Esophagus (tissue), 2 donors: ENCODE measurements around the gene ADARB2. TPM values are rescaled to one million over a fixed set of nuclear protein-coding genes. Genes with fewer than 3 reads are reported as not detected.

Source experiments
- H3K27ac ChIP-seq, 2 donors: one replicate each; pipeline ENCODE4 v1.5.1; 2013; ENCODE audit warnings: low read depth in 2 of 2, mild to moderate bottlenecking in 2 of 2, inconsistent platforms in 1 of 2, low read length in 1 of 2, moderate library complexity in 1 of 2
- H3K27me3 ChIP-seq, 2 donors: one replicate each; pipeline ENCODE4 v1.6.1; 2013; ENCODE audit warnings: low read length in 2 of 2, control low read depth in 1 of 2, mild to moderate bottlenecking in 1 of 2; ENCODE audit not compliant: insufficient read depth in 2 of 2, control insufficient read depth in 1 of 2
- H3K36me3 ChIP-seq, 2 donors: one replicate each; pipeline ENCODE4 v1.6.1; 2013; ENCODE audit warnings: low read length in 1 of 2; ENCODE audit not compliant: control insufficient read depth in 2 of 2, insufficient read depth in 2 of 2
- H3K4me1 ChIP-seq, 2 donors: one replicate each; pipeline ENCODE4 v1.6.1; 2013; ENCODE audit warnings: low read length in 1 of 2; ENCODE audit not compliant: control insufficient read depth in 2 of 2, insufficient read depth in 2 of 2
- H3K4me3 ChIP-seq, 2 donors: one replicate each; pipeline ENCODE4 v1.5.1; 2013; ENCODE audit warnings: low read length in 2 of 2, mild to moderate bottlenecking in 2 of 2, low read depth in 1 of 2, moderate library complexity in 1 of 2
- H3K9me3 ChIP-seq, 2 donors: one replicate each; pipeline ENCODE4 v1.6.1; 2013; ENCODE audit warnings: mild to moderate bottlenecking in 2 of 2, low read depth in 1 of 2, low read length in 1 of 2, moderate library complexity in 1 of 2; ENCODE audit not compliant: control insufficient read depth in 2 of 2, insufficient read depth in 1 of 2
- WGBS, 2 donors: extraction: QIAGEN DNeasy Blood & Tissue Kit; methylation state at CpG; one replicate each; pipeline ENCODE4 v1.1.7; 2013; 5-methylcytosine and 5-hydroxymethylcytosine counted together
- polyA plus RNA-seq, 2 donors: library from polyadenylated mRNA; stranded (reverse); fragments of 200-250 nt; gene quantifications; one replicate each; pipeline ENCODE4 v1.2.3, GENCODE V29; 2013
- donor health status: healthy with polysubstance abuse.
- donor health status: Bipolar disorder and iron deficiency.

The ADARB2 gene
- polyA plus RNA-seq, 2 donors = 0.33 to 0.65 TPM

DNA sequence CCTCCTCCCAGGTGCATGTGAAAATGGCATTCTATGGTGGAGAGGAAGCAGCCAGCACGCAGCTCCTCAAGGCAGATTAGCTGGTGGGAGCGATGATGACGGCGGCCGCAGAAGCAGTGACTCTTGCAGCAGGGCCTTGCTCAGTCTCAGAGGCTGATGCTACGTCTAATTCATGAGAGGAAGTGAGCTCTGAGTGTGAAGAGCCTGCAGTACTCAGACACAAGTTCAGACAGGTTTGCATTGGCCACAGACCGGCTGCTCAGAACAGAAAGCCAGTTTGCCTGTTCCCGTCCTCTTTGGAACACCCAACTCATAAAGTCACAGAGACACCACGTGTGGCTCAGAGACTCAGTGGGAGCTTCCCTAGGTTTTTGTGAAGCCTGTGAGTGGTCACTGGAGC lies 136.5 kb downstream of the ADARB2 start:
- H3K9me3 ChIP-seq = no peaks in the 10 kb centered on the region
- WGBS, 2 donors = 42 to 55% methylated on average over 9 of the region's 9 CpGs
- no peaks in the 10 kb centered on the region for H3K36me3 ChIP-seq
- peak overlapping the region; percentile 81 for H3K27ac ChIP-seq
- H3K4me3 ChIP-seq = no peak overlapping the region
- H3K27me3 ChIP-seq = no peaks in the 10 kb centered on the region
- H3K4me1 ChIP-seq = peaks cover 0 to 6% of the 10 kb centered on the region in 2 donors

DNA sequence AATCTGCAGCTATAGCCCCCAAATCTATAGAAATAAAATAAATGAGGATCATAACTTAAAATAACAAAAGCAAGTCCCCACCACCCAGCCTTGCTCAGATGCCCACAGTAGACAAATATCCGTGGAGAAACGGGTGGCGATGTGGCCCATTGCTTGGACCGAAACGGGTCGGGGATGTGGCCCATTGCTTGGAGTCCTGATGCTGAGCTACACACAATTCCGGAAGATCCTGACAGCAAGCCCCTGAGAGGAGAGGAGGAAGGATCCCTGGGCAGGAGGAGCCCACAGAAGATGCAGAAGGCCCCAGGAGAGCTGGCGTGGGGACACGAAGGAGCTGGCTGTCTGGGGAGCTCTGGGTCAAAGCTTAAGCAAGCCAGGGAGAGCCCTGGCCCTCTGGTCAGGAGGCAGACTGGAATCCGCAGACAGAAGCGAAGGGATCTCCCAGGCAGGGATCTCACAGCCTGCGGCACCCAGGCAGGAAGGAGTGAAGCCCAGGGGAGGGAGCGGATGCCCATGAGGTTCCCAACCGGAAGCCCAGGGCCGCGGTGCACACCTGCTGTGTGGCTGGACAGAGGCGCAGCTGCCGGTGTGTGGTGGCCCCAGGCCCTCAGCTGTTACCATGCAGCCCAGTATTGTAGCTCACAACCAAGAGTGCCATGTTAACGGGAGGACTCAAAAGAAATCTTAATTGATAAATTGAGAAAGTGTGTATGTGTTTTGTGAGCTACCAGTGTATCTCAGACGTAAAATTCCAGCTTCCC lies 138.8 kb downstream of the ADARB2 start:
- Histone ChIP-seq H3K27me3 (no peaks in the 10 kb centered on the region), H3K4me1 (peaks cover 0 to 6% of the 10 kb centered on the region in 2 donors), H3K4me3 (no peak overlapping the region), H3K9me3 (no peaks in the 10 kb centered on the region), H3K36me3 (no peaks in the 10 kb centered on the region), H3K27ac (no peak overlapping the region)
- WGBS, 2 donors = 88% methylated on average over 20 of the region's 20 CpGs

DNA sequence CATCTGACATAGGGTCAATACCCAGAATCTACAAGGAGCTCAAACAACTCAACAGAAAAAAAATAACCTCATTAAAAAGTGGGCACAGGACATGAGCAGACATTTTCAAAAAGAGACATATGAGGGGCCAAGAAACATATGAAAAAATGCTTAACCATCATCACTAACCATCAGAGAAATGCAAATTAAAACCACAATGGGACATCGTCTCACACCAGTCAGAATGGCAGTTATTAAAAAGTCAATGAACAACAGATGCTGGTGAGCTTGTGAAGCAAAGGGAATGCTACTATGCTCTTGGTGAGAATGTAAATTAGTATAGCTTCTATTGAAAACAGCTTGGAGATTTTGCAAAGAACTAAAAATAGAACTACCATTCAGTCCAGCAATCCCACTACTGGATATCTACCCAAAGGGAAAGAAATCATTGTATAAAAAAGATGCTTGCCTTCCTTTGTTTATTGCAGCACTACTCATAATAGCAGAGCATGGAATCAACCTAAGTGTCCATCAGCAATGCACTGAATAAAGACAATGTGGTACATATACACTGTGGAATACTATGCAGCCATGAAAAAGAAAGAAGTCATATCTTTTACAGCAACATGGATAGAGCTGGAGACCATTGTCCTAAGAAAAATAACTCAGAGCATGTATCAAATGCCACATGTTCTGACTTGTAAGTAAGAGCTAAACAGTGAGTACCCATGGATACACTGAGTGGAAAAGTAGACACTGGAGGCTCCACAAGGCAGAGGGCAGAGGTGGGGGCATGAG lies 139.8 kb downstream of the ADARB2 start:
- H3K36me3 ChIP-seq = no peaks in the 10 kb centered on the region
- no peak overlapping the region for H3K4me3 ChIP-seq
- H3K27ac ChIP-seq = no peak overlapping the region
- WGBS, 2 donors = 82 to 84% methylated on average over 1 of the region's 1 CpG
- H3K27me3 ChIP-seq = no peaks in the 10 kb centered on the region
- H3K9me3 ChIP-seq = no peaks in the 10 kb centered on the region
- peaks cover 0 to 6% of the 10 kb centered on the region in 2 donors for H3K4me1 ChIP-seq

DNA sequence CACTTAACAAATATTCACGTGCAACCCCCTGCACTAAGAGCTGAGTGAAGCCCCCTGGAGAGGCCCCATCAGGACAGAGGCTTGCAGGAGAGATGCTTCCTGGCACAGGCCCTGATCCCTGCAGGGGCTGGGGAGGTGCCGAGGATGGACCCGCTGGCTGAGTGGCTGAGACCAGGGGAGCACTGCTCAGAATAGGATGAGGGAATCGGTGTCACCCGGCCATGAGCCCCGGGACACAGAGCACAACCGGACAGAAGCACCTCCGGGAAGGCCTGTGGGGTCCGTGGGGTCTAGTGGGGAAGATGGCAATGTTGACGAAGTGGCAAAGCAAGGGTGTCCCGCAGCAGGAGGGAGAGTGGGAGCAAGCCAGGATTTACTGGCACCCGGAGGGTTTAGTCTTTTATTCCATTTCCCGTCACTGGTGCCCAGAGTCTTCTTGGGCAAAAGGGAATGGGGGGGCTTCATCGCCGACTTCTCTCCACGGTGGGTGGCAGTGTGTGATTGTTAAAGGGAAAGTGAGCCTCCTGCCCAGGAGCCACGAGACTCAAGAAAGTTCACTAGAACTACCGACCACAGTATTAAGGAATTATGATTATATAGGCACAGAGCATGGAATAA lies 140.7 kb downstream of the ADARB2 start:
- no peaks in the 10 kb centered on the region for H3K36me3 ChIP-seq
- WGBS, 2 donors = 80 to 89% methylated on average over 18 of the region's 18 CpGs

DNA sequence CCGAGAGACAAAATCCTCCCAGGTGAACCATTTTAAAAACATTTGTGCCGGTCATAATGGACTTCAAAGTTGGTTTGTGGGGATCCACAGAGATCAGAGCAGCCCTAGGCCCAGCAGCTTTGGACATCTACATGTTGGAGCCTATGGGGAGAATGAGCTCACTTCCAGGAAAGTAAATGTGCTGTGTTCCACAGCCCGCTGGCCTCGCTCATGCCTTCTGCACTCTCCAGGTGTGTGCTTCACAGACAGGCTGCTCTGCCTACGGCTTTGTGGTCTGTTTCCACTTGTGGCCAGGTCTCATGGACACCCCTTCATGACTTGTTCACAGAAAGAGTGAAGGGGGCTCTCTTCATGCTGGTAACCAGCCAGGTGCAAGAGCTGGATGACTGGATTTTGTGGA lies 141.6 kb downstream of the ADARB2 start:
- H3K36me3 ChIP-seq = no peaks in the 10 kb centered on the region
- H3K27ac ChIP-seq = no peak overlapping the region
- WGBS, 2 donors = 85 to 88% methylated on average over 5 of the region's 5 CpGs
- H3K27me3 ChIP-seq = no peaks in the 10 kb centered on the region
- no peaks in the 10 kb centered on the region for H3K9me3 ChIP-seq
- no peak overlapping the region for H3K4me3 ChIP-seq
- H3K4me1 ChIP-seq = no peaks in the 10 kb centered on the region

More for the DNA sequence above, 140.7 kb downstream of the ADARB2 start:
- Histone ChIP-seq H3K4me3 (no peak overlapping the region), H3K4me1 (no peaks in the 10 kb centered on the region), H3K27me3 (no peaks in the 10 kb centered on the region), H3K27ac (no peak overlapping the region), H3K9me3 (no peaks in the 10 kb centered on the region)

DNA sequence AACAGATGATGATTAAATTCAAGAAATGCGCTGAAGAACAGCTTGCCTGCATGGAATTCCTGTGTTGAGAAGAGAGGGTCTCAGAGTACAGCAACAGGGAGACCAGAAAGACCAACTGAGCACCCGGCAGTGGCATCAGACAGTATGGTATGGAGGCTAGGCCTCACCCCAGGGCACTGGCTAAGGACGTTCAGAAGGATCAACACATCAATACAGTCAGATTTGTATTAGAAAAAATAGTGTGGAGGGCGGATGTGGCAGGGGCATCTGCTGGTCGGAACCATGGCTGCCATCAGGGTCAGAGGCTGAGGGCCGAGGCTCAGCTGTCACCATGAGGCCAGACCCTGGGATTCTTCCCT lies 142.1 kb downstream of the ADARB2 start:
- no peaks in the 10 kb centered on the region for H3K9me3 ChIP-seq
- 82 to 86% methylated on average over 6 of the region's 6 CpGs for WGBS, 2 donors
- H3K4me3 ChIP-seq = no peak overlapping the region
- H3K27me3 ChIP-seq = no peaks in the 10 kb centered on the region
- no peak overlapping the region for H3K27ac ChIP-seq
- no peaks in the 10 kb centered on the region for H3K4me1 ChIP-seq
- no peaks in the 10 kb centered on the region for H3K36me3 ChIP-seq

DNA sequence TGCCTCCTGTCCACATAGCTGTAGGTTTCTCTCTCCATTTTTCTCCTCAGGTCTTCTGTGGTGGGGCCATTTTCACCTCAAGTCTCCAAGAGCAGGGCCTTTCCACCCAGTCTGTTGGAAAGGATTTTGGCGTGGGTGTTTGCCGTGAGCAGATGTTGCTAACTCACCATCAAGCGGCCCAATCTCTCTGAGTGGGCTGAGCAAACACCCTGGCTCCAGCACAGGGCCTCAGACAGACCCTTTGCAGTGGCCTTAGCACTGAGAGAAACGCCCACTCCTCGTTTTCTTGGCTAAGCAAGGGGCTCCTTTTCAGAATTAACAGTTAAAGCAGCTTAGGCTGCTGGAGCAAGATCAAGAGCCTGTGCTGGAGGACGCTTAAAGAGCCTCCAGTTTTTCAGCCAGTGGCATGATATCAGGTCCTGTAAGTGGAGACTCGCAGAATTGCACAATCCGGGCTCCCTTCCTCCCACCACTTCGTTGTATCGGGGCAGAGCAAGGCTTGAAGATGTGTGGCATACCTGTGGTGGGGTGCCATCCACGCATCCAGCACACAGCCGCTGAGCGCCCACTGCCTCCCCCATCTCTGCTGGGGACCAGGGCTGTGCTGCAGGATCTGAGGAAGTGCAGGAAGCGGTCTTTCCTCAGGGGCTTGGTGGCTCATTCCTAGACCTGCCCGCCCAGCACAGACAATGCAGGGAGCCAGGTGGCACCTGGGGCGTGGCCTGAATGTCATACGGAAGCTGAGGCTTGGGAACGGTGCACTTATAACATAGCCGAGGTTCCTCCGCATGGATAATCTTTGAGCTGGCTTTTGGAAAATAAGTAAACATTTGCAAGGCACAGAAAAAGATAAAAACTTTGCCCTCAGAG lies 142.7 kb downstream of the ADARB2 start:
- 71 to 72% methylated on average over 20 of the region's 20 CpGs for whole genome bisulfite sequencing, 2 donors
- Histone ChIP-seq H3K27me3 (no peaks in the 10 kb centered on the region), H3K4me1 (no peaks in the 10 kb centered on the region), H3K27ac (no peak overlapping the region), H3K9me3 (no peaks in the 10 kb centered on the region), H3K4me3 (no peak overlapping the region), H3K36me3 (no peaks in the 10 kb centered on the region)

DNA sequence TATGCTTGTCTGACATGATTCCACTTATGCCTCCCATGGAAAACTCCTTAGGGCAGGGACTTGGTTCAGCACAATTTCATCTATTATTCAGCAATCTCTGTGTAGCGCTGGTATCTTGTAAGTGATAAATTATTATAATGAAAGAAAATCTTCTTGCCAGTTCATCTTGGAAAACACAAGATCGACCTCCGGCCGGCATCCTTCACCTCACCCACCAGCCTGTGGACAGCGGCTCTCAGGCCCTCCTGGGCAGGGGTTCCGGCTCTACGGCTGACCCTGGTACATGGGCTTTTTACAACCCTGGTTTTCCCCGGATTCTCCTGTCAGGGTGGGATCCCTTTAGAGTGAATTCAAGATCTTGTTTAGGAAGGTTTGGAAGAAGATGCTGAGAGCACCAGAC lies 145.6 kb downstream of the ADARB2 start:
- peaks cover 0 to 4% of the 10 kb centered on the region in 2 donors for H3K9me3 ChIP-seq
- no peak overlapping the region for H3K27ac ChIP-seq
- H3K4me1 ChIP-seq = no peaks in the 10 kb centered on the region
- no peaks in the 10 kb centered on the region for H3K27me3 ChIP-seq
- no peaks in the 10 kb centered on the region for H3K36me3 ChIP-seq
- H3K4me3 ChIP-seq = no peak overlapping the region
- 55 to 68% methylated on average over 8 of the region's 8 CpGs for WGBS, 2 donors

DNA sequence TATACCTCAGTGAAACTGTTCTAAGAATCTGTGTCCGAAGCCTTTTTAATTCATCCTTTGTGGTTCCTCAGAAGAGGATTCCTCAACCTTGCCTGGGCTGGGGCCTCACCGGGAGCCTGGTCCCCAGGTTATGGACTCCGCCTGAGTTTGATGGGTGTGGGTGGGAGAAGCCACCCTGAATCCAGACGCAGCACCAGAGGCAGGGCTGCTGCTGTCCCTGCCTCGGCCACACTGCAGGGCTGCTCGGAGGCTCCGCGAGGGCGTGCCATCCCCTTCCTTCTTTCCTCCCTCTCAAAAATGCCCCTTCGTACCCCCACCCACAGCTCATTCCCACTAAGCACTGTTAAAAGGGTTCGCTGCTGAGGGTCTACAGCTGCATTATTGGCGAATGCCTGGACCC lies 146.3 kb downstream of the ADARB2 start:
- 85 to 88% methylated on average over 12 of the region's 12 CpGs for WGBS, 2 donors
- H3K9me3 ChIP-seq = peaks cover 0 to 4% of the 10 kb centered on the region in 2 donors
- H3K27me3 ChIP-seq = no peaks in the 10 kb centered on the region
- H3K4me1 ChIP-seq = no peaks in the 10 kb centered on the region
- no peak overlapping the region for H3K27ac ChIP-seq
- no peaks in the 10 kb centered on the region for H3K36me3 ChIP-seq
- no peak overlapping the region for H3K4me3 ChIP-seq
